RWPE1 (cell line): ENCODE results near the gene PATJ.

Experiments
- CTCF ChIA-PET: fragments of 350-600 bp; sonication (Branson Sonifier 250); formaldehyde crosslinking; extraction: SDS; loops from one replicate; lab custom pipeline; 2021; lab: Yijun Ruan, JAX
- POLR2A ChIA-PET: fragments of 400-600 bp; formaldehyde crosslinking; extraction: SDS; loops from one replicate; lab custom pipeline; 2020; ENCODE audit warnings: antibody characterized with exemption; ENCODE audit not compliant: low non-redundant PET; lab: Yijun Ruan, JAX
- DNase-seq: peaks from one replicate; pipeline ENCODE4 v3.0.0; 2012; ENCODE audit warnings: low spot score
- H3K27ac ChIP-seq: fragments of 450-650 bp; 2 replicates; pipeline ENCODE4 v1.5.1; 2017
- CTCF ChIP-seq: fragments of 450-650 bp; conservative IDR thresholded peaks from 2 replicates; pipeline ENCODE4 v1.5.1; 2017; ENCODE audit warnings: low read depth, mild to moderate bottlenecking

PATJ gene

GRCh38 chr1:62025892-62026291 lies 283.6 kb downstream of the PATJ start:
- TF ChIP-seq CTCF = no peak
- DNase-seq = no peak
- ChIA-PET POLR2A (no interaction called here), CTCF (no interaction called here)
- no peak overlapping the region for H3K27ac ChIP-seq

GRCh38 chr1:62029704-62030103 lies 287.4 kb downstream of the PATJ start:
- no peak overlapping the region for H3K27ac ChIP-seq
- CTCF ChIA-PET = no interaction called here
- POLR2A ChIA-PET = no interaction called here
- TF ChIP-seq CTCF = no peak
- no peak for DNase-seq

GRCh38 chr1:62034790-62035189 lies 292.5 kb downstream of the PATJ start:
- ChIA-PET POLR2A (no interaction called here), CTCF (interaction anchor here (0.6 to 0.7 kb wide), 3 partner anchors 13 to 446 kb away, joined by 3 to 7 read pairs (median 4); no protein-coding TSS in a partner anchor)
- DNase-seq = no peak
- no peak for TF ChIP-seq CTCF
- no peak overlapping the region for H3K27ac ChIP-seq

- DNase-seq = no peak
- no peak overlapping the region for H3K27ac ChIP-seq
- POLR2A ChIA-PET = no interaction called here
- TF ChIP-seq CTCF = no peak
- CTCF ChIA-PET = no interaction called here
Measured at GRCh38 chr1:62037274-62037673, 295.0 kb downstream of the PATJ start.

- TF ChIP-seq CTCF = no peak
- no peak for DNase-seq
- ChIA-PET CTCF (interaction anchor here (0.6 kb wide), 1 partner anchor 89 kb away, joined by 3 read pairs; no protein-coding TSS in a partner anchor), POLR2A (no interaction called here)
- H3K27ac ChIP-seq = no peak overlapping the region
Measured at GRCh38 chr1:62038594-62039284, 296.5 kb downstream of the PATJ start.

GRCh38 chr1:62040450-62040849 lies 298.2 kb downstream of the PATJ start:
- TF ChIP-seq CTCF = no peak
- CTCF ChIA-PET = interaction anchor here (1.1 kb wide), 1 partner anchor 19 kb away, joined by 3 read pairs; no protein-coding TSS in a partner anchor
- POLR2A ChIA-PET = no interaction called here
- peak; percentile 34 for DNase-seq
- no peak overlapping the region for H3K27ac ChIP-seq
